ENCODE results near the gene CUL4A.
"Not testable (repeated sequence)": the region's sequence is repeated elsewhere in the genome, so short reads cannot be mapped to it uniquely, and the experiment has no call there.

CUL4A gene

GRCh38 chr13:113209336-113209758 lies at the start of gene CUL4A:
Gene CUL4A, plus strand, starts transcription at chr13:113209613. Its CDS starts 15 bp downstream, at chr13:113209628.
- peak; percentile 71 to 90 for DNase-seq
- intact Hi-C loops (cut with DNase I; ENCODE audit: low total_unique reads) = loop anchor here (10.0 kb wide), 1 partner anchor 55 kb away; the partner anchor contains the start of gene PROZ
- peak within 1 kb of the TSS; percentile 80 to 99 for H3K4me3 ChIP-seq
- H3K36me3 ChIP-seq = peaks cover 0 to 6% (median 0%) of the 10 kb centered on the region in 3 donors
- H3K27me3 ChIP-seq = no peaks in the 10 kb centered on the region
- H3K27ac ChIP-seq = peak within 1 kb of the TSS; percentile 97 to 98
- peaks cover 0 to 53% (median 38%) of the 10 kb centered on the region in 4 donors for H3K4me1 ChIP-seq
- no peaks in the 10 kb centered on the region for H3K9me3 ChIP-seq
- TF ChIP-seq, protein P1, sequence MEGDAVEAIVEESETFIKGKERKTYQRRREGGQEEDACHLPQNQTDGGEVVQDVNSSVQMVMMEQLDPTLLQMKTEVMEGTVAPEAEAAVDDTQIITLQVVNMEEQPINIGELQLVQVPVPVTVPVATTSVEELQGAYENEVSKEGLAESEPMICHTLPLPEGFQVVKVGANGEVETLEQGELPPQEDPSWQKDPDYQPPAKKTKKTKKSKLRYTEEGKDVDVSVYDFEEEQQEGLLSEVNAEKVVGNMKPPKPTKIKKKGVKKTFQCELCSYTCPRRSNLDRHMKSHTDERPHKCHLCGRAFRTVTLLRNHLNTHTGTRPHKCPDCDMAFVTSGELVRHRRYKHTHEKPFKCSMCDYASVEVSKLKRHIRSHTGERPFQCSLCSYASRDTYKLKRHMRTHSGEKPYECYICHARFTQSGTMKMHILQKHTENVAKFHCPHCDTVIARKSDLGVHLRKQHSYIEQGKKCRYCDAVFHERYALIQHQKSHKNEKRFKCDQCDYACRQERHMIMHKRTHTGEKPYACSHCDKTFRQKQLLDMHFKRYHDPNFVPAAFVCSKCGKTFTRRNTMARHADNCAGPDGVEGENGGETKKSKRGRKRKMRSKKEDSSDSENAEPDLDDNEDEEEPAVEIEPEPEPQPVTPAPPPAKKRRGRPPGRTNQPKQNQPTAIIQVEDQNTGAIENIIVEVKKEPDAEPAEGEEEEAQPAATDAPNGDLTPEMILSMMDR (IDR thresholded peaks at IDR 0.05) = no peak

DNA sequence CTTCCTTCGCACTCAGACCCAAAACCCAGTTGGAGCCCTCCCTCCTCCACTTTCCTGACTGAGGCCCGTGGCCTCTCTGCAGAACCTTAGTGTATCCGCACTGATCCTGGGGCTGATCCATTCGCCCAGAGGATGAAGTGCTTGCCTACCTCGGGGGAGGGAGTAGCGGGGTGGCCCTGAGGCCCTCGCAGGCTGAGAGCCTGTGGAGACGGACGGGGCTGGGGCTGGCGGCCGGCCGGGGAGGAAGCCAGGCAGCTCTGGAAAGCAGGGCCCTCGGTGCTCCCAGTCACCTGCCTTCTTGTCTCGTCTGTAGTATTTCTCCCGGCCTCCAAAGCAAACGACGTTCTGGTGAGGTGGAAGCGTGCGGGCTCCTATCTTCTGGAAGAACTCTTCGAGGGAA lies 49.7 kb upstream of the CUL4A start:
- no peaks in the 10 kb centered on the region for H3K36me3 ChIP-seq
- no peak for DNase-seq
- H3K4me3 ChIP-seq = no peak overlapping the region
- H3K27me3 ChIP-seq = peaks cover 0 to 24% of the 10 kb centered on the region in 2 donors
- TF ChIP-seq, protein P1 (IDR thresholded peaks at IDR 0.05) = no peak
- H3K4me1 ChIP-seq = peaks cover 0 to under 1% (median 0%) of the 10 kb centered on the region in 4 donors
- H3K9me3 ChIP-seq = no peaks in the 10 kb centered on the region
- H3K27ac ChIP-seq = no peak overlapping the region
- intact Hi-C loops (cut with DNase I; ENCODE audit: low total_unique reads) = loop anchor here (10.0 kb wide), 2 partner anchors 45 to 125 kb away; partner anchors contain the start of genes CUL4A and PCID2

DNA sequence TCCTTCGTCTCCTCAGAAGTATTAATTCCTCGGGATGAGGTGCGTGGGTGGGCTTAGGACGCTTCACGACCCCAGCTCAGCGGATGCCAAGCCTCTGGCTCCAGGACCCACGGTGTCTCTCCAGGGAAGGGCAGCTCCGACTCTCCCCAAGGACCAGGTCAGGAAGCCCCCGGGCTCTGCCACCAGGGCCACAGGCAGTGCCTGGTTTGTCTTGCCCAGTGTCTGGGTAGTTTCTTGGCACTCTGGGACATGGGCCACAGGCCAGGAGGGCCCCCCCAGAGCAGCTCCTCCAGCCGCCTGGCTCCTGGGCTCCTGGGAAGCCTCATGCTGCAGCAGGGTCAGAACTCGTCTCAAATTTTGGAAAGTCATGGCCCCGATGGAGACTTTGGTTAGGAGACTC lies 48.4 kb upstream of the CUL4A start:
- Histone ChIP-seq H3K4me1 (no peaks in the 10 kb centered on the region), H3K27ac (no peak overlapping the region), H3K4me3 (no peak overlapping the region), H3K36me3 (no peaks in the 10 kb centered on the region), H3K9me3 (no peaks in the 10 kb centered on the region), H3K27me3 (peaks cover 0 to 24% of the 10 kb centered on the region in 2 donors)
- DNase-seq = no peak
- intact Hi-C loops (cut with DNase I; ENCODE audit: low total_unique reads) = no loop called here
- TF ChIP-seq, protein P1 (IDR thresholded peaks at IDR 0.05) = no peak

- Histone ChIP-seq H3K27me3 (peaks cover 0 to 24% of the 10 kb centered on the region in 2 donors), H3K9me3 (no peaks in the 10 kb centered on the region), H3K36me3 (no peaks in the 10 kb centered on the region), H3K4me3 (no peak overlapping the region), H3K27ac (no peak overlapping the region), H3K4me1 (no peaks in the 10 kb centered on the region)
- intact Hi-C loops (cut with DNase I; ENCODE audit: low total_unique reads) = no loop called here
- DNase-seq = no peak
- TF ChIP-seq, protein P1 (IDR thresholded peaks at IDR 0.05) = no peak
Measured at GRCh38 chr13:113161433-113161832, 48.0 kb upstream of the CUL4A start.

DNA sequence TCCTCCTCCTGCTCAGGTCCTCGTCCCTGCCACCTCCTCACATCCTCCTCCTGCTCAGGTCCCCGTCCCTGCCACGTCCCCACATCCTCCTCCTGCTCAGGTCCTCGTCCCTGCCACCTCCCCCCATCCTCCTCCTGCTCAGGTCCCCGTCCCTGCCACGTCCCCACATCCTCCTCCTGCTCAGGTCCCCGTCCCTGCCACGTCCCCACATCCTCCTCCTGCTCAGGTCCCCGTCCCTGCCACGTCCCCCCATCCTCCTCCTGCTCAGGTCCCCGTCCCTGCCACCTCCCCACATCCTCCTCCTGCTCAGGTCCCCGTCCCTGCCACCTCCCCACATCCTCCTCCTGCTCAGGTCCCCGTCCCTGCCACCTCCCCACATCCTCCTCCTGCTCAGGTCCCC lies 47.4 kb upstream of the CUL4A start:
- H3K4me1 ChIP-seq; H3K9me3 ChIP-seq; H3K4me3 ChIP-seq; intact Hi-C loops (cut with DNase I; ENCODE audit: low total_unique reads); DNase-seq; H3K27ac ChIP-seq; H3K36me3 ChIP-seq: not testable (repeated sequence)
- peaks cover 0 to 24% of the 10 kb centered on the region in 2 donors for H3K27me3 ChIP-seq

DNA sequence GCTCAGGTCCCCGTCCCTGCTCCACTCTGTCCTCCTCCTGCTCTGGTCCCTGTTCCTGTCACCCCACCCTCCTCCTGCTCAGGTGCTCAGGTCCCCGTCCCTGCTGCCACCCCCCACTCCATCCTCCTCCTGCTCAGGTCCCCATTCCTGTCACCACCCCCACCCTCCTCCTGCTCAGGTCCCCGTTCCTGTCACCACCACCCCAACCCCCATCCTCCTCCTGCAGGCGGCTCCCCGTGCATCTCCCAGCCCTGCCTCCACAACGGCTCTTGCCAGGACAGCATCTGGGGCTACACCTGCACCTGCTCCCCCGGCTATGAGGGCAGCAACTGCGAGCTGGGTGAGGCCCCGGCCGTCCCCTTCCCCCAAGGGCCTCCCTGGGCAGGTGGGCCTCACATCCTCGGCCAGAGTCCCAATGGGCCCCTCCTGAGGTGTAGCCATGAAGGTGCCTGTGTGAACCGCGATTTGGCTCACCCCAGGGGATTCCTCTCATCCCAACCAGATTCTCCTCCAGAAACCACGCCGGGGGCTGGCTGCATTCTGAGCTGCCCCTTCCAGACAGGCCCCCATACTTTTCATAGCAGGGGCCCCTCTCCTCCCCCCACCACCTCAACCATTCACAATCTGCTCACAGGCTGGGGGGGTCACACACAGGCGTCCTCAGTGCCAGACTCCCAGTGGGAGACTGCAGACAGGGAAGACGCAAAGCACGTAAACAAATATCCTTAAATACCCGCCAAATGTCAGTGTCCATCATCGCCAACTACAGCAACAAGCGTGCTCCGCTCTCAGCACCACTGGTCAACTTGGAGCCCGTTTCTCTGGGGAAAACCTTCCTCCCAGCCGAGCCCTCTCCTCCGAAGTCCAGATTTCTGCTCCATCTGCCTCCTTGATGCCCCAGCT lies 46.4 kb upstream of the CUL4A start:
- peaks cover 0 to 24% of the 10 kb centered on the region in 2 donors for H3K27me3 ChIP-seq
- H3K36me3 ChIP-seq = peaks cover 0 to 4% (median 0%) of the 10 kb centered on the region in 3 donors
- intact Hi-C loops (cut with DNase I; ENCODE audit: low total_unique reads) = no loop called here
- H3K9me3 ChIP-seq = no peaks in the 10 kb centered on the region
- TF ChIP-seq, protein P1 (IDR thresholded peaks at IDR 0.05) = no peak
- no peak overlapping the region for H3K27ac ChIP-seq
- no peaks in the 10 kb centered on the region for H3K4me1 ChIP-seq
- no peak for DNase-seq
- H3K4me3 ChIP-seq = no peak overlapping the region
